GM19238 (cell line): ENCODE data around the gene TOR1B.

Source experiments
- DNase-seq: peaks from one replicate; pipeline ENCODE4 v3.0.0; 2011; ENCODE audit warnings: low spot score; ENCODE audit not compliant: insufficient read length

Gene TOR1B

GRCh38 chr9:129813661-129814060 is 10.7 kb downstream of the TOR1B start:
- no peak for DNase-seq

GRCh38 chr9:129814432-129815223 is 11.6 kb downstream of the TOR1B start:
- no peak for DNase-seq

- no peak for DNase-seq
These were observed 12.3 kb downstream of the TOR1B start for GRCh38 chr9:129815278-129815677.

GRCh38 chr9:129816501-129817435 is 13.8 kb downstream of the TOR1B start:
- no peak for DNase-seq

- no peak for DNase-seq
These were observed 20.0 kb downstream of the TOR1B start for GRCh38 chr9:129822898-129823541.

- DNase-seq = peak; percentile 31
These were observed 20.6 kb downstream of the TOR1B start for GRCh38 chr9:129823542-129823934.

GRCh38 chr9:129823935-129824601 is 21.1 kb downstream of the TOR1B start, which contains the start of gene TOR1A:
Gene TOR1A (minus strand): TSS chr9:129824136. CDS start chr9:129824085, 51 bp downstream.
- DNase-seq = peak; percentile 90

GRCh38 chr9:129826344-129826743 is 23.4 kb downstream of the TOR1B start:
- no peak for DNase-seq

GRCh38 chr9:129826759-129827158 is 23.8 kb downstream of the TOR1B start:
- no peak for DNase-seq

- no peak for DNase-seq
These were observed 25.1 kb downstream of the TOR1B start for GRCh38 chr9:129828051-129828450.

GRCh38 chr9:129828969-129829368 is 26.0 kb downstream of the TOR1B start:
- DNase-seq = no peak

GRCh38 chr9:129832982-129833381 is 30.0 kb downstream of the TOR1B start:
- no peak for DNase-seq

- DNase-seq = no peak
These were observed 31.6 kb downstream of the TOR1B start for GRCh38 chr9:129834489-129835127.

- DNase-seq = peak; percentile 96
These were observed 32.3 kb downstream of the TOR1B start, which contains the start of the genes C9orf78 and USP20 for GRCh38 chr9:129835128-129835859. Gene C9orf78 (minus strand): TSS chr9:129835275. CDS start chr9:129835221, 54 bp downstream. Gene USP20 (plus strand): TSS chr9:129835458. CDS start chr9:129852556, 17,098 bp downstream.

- no peak for DNase-seq
These were observed 32.9 kb downstream of the TOR1B start for GRCh38 chr9:129835860-129836223.

GRCh38 chr9:129836311-129837007 is 33.5 kb downstream of the TOR1B start:
- DNase-seq = peak; percentile 31

- DNase-seq = no peak
These were observed 35.8 kb downstream of the TOR1B start for GRCh38 chr9:129838707-129839259.

GRCh38 chr9:129839324-129840023 is 36.5 kb downstream of the TOR1B start:
- DNase-seq = no peak
